GM19395 (cell line): ENCODE results near the gene BAHD1.
"Not testable (repeated sequence)": the region's sequence is repeated elsewhere in the genome, so short reads cannot be mapped to it uniquely, and the experiment has no call there.

Source experiments
- ATAC-seq: cut with Tn5 transposase; IDR thresholded peaks from one replicate; pipeline ENCODE4 v1.9.1; 2021; ENCODE audit warnings: mild to moderate bottlenecking, moderate library complexity; ENCODE audit not compliant: unreplicated experiment

BAHD1 gene

DNA sequence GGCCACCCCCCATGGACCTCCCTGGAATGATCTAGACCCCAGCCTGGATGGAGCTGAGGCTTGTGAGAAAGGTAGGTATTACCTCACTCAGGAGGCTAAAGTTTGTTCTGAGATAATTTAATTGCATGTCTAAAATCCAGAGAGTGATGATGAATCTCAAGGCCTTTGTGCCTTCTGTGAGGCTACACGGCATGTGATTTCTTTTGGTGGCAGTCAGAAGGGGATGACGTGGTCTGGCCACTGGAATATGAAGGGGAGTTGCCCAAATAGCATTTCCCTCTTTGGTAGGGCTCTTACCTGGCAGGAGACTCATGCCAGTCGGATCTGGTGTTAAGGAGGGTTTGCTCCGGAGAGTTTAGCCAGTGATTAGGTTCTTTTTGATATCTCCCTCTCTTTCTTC lies 2.5 kb downstream of the BAHD1 start:
- ATAC-seq = no peak

DNA sequence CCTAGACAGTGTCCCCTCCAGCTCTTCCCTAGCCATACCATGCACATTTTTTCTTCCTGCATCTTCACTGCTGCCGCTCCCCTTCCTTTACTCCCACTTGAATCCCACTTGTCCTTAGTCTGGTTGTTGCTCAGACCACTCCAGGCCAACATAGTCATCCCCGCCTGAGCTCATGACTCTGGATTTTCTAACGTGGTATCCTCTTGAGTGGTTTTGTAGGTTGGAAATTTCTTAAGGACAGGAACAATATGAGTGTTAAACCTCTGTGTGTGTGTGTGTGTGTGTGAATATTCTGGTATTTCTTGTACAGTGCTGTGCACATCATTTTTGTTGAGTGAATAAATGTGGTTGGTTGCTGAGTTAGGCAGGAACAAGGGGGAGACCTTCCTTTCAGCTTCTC lies 3.1 kb downstream of the BAHD1 start:
- ATAC-seq = no peak

DNA sequence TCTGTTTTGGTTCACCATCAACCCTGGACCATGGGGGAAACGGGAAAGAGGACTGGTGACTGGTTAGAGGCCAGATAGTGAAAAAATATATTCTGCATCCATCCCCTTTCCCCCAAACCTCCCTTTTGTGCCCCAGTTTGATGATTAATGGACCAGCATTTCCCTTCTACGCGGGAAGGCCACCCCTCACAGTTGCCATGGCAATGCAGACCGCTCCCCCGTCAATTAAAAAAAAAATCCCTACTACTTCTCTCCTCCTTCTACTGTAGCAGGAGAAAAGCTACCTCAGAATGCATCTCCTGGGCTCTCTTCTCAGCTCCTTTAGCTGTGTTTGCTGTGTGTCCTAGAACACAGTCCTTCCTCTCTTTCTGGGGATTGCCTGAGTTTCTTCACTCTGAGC lies 4.0 kb downstream of the BAHD1 start:
- ATAC-seq = no peak

GRCh38 chr15:40445421-40445922 lies 4.7 kb downstream of the BAHD1 start:
- no peak for ATAC-seq

GRCh38 chr15:40446144-40446543 lies 5.4 kb downstream of the BAHD1 start:
- ATAC-seq = no peak

DNA sequence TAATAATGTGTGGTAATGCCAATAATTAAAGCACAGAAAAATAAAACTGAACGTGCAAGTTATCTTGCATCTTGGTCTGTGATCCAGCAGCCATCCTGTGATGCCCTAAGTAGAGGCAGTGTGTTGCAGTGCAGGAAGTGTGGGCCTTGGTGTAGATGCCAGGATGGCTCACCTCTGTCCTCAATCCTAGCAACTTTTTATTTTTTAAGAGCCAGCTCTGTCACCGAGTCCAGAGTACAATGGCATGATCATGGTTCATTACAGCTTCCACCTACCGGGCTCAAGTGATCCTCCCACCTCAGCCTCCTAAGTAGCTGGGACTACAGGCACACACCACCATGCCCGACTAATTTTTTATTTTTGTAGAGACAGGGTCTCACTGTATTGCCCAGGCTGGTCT lies 7.6 kb downstream of the BAHD1 start:
- ATAC-seq = no peak

DNA sequence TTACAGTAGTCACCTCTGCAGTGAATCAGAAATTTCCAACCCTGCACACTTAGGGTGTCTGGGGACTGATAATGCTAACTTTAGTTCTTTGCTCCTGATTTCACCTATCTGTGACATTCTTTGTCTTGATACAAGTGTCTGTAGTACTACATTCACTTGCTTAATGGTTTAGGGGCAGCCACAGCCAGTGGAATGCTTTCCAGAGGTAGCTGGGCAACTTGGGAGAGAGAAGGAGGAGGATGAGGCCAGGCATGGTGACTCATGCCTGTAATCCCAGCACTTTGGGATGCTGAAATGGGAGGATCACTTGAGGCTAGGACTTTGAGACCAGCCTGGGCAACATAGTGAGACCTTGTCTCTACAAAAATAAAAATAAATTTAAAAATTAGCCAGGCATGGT lies 8.5 kb downstream of the BAHD1 start:
- ATAC-seq = no peak

GRCh38 chr15:40450047-40450446 lies 9.3 kb downstream of the BAHD1 start:
- no peak for ATAC-seq

GRCh38 chr15:40451527-40452158 lies 10.9 kb downstream of the BAHD1 start:
- no peak for ATAC-seq

DNA sequence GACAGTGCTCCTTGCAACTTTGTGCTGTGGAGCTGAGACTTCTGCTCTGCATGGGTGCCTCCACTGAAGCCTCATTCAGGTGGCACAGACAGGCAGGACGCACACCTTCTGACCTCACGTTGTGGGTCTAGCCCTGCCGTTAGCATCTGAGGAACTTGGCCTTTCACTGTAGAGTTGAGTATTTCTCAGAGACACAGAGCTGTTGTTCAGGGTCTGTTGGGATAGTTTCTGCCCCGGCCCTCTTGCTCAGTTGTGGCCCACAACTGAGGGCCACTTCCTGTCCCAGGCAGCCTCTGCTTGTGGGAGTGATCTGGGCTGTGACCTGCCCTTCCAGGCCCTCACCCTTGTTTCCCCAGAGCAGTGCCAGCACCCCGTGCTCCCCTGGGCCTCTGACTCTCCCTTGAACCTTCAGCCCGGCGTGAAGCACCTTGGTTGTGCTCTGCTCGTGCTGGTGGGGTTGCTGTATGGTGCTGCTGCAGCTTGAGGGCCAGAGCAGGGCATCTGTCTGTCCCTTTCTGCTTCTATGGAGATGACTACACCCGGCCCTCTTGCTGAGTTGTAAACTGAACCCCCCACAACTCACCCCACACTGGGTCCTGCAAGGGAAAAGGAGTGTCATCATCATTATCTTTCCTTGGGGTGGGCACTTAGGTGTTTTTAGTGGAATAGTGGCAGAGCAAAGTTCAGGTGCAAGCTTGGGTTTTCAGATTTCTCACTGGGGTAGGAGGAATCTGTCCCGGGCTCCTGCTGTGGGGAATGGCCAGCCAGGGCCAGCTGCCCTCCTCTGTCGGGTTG lies 11.7 kb downstream of the BAHD1 start:
- ATAC-seq = peak; percentile 67

- not testable (repeated sequence) for ATAC-seq
Observed at GRCh38 chr15:40453941-40454340, 13.2 kb downstream of the BAHD1 start.

- ATAC-seq = no peak
Observed at GRCh38 chr15:40454904-40455391, 14.2 kb downstream of the BAHD1 start.

GRCh38 chr15:40456299-40456712 lies 15.6 kb downstream of the BAHD1 start:
- ATAC-seq = no peak

GRCh38 chr15:40456738-40457137 lies 16.0 kb downstream of the BAHD1 start:
- no peak for ATAC-seq

GRCh38 chr15:40458495-40459371 lies 18.0 kb downstream of the BAHD1 start:
- no peak for ATAC-seq

GRCh38 chr15:40459391-40460015 lies 18.8 kb downstream of the BAHD1 start:
- no peak for ATAC-seq

DNA sequence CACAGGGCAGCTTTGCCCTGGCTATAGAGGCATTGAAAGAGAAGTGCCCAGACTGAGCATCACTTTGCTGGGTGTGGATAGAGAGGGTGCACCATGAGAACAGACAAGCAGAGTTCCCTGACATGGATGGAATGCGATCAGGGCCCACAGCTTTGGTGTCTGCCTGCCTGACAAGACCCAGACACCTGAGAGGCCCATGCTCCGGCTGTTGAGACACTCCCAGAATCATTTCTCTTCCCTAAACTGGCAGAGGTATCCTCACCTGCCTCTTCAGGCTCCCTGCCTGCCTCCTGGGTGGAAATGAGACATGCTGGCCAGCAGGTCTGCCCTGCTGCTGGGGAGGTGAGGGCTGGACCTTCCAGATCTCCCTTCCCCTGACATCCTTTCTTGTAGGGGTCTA lies 19.7 kb downstream of the BAHD1 start:
- ATAC-seq = no peak

DNA sequence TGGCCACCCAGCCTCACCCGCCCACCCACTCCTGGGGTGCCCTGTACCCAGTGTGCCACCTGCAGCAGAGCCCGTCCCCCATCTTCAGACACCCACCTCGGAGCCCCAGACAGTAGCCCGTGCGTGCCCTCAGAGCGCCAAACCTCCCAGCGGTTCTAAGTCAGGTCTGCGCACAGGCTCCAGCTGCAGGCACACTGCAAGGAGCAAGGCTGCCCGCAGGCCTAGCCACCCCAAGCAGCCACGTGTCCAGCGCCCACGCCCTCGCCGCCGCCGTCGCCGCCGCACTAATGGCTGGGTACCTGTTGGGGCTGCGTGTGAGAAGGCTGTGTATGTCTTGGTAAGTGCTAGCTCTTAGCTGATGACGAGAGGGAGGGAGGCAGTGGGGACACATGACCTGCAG lies 21.2 kb downstream of the BAHD1 start:
- ATAC-seq = no peak

DNA sequence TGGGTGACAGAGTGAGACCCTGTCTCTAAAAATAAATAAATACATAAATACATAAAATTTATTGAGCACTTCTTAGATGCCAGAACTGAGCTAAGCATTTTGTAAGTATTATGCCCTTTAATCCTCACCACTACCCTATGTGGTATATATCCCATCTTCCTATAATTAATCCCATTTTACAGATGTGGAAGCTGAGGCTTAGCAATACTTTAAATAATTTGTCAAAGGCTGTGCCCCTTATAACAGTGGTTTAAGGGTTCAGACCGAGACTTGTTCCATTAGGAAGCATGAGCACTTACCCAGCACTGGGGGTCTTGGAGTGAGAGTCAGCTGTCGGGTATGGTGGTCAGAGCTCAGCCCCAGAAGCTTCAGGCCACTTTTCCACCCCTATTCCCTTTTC lies 22.5 kb downstream of the BAHD1 start:
- ATAC-seq = no peak

DNA sequence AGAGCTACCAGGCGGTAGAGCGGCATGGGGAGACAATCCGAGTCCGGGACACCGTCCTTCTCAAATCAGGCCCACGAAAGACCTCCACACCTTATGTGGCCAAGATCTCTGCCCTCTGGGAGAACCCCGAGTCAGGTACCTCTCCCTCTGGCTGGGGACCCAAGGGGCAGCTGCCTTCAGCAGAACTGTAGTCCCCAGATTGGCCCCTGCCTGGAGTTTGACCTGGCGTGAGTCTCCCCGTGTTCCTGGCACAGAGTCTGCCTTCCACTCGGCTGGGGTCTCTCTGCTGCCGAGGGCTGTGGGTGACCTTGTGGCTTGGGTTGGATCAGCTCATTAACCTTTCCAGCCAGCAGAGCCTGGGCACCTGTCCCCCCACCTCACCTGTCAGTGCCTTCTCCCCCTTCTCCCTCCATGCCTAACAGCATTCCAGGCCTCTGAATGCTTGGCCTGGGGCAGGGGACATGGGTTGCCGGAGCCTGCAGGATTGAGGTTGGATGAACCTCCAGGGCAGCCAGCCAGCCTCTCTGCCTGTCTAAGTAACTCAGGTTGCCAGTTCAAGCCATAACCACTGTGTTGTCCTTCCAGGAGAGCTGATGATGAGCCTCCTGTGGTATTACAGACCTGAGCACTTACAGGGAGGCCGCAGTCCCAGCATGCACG lies 23.3 kb downstream of the BAHD1 start:
- ATAC-seq = no peak
